Fibroblast of lung (primary cell): ENCODE data around the gene NFYC. TPM values are rescaled to one million over a fixed set of nuclear protein-coding genes. Genes with fewer than 3 reads are reported as not detected.
"Not testable (repeated sequence)": the region's sequence is repeated elsewhere in the genome, so short reads cannot be mapped to it uniquely, and the experiment has no call there.

Source experiments
- DNase-seq, 2 donors: peaks; one replicate each; pipeline versions ENCODE4 v3.0.0 to v3.0.0-alpha.2; 2010; ENCODE audit warnings: low read depth in 2 of 2
- H2AFZ ChIP-seq: 2 replicates; pipeline ENCODE4 v1.5.1; 2012; ENCODE audit warnings: low read length, control low read depth, inconsistent platforms
- H3K27ac ChIP-seq: 2 replicates; pipeline ENCODE4 v1.5.1; 2011; ENCODE audit warnings: low read length, control low read depth; ENCODE audit not compliant: insufficient read depth
- H3K27me3 ChIP-seq: 2 replicates; pipeline ENCODE4 v1.5.1; 2011; ENCODE audit warnings: mild to moderate bottlenecking, low read length; ENCODE audit not compliant: control insufficient read depth, insufficient read depth
- H3K36me3 ChIP-seq: 2 replicates; pipeline ENCODE4 v1.5.1; 2011; ENCODE audit warnings: low read length; ENCODE audit not compliant: control insufficient read depth, insufficient read depth
- H3K4me1 ChIP-seq: 2 replicates; pipeline ENCODE4 v1.5.1; 2011; ENCODE audit warnings: low read length; ENCODE audit not compliant: control insufficient read depth, insufficient read depth; ENCODE audit errors: extremely low read depth
- H3K4me2 ChIP-seq: 2 replicates; pipeline ENCODE4 v1.5.1; 2011; ENCODE audit warnings: low read length, control low read depth; ENCODE audit not compliant: insufficient read depth; ENCODE audit errors: extremely low read depth
- H3K4me3 ChIP-seq, 4 experiments: fragments of 200-600 bp in 1 of 4; sonication (generic) in 1 of 4; replicated peaks in 1 of 4; 2 replicates each; pipeline ENCODE4 v1.5.1; 2011 to 2016; ENCODE audit warnings: low read length in 4 of 4, low read depth in 3 of 4, mild to moderate bottlenecking in 3 of 4, control low read depth in 2 of 4, inconsistent platforms in 1 of 4, mixed read lengths in 1 of 4; ENCODE audit not compliant: insufficient read depth in 1 of 4; ENCODE audit errors: control extremely low read depth in 1 of 4
- H3K79me2 ChIP-seq: 2 replicates; pipeline ENCODE4 v1.5.1; 2012; ENCODE audit warnings: mild to moderate bottlenecking, low read length, inconsistent platforms; ENCODE audit not compliant: control insufficient read depth, insufficient read depth
- H3K9ac ChIP-seq: 2 replicates; pipeline ENCODE4 v1.5.1; 2011; ENCODE audit warnings: mild to moderate bottlenecking, low read length, control low read depth; ENCODE audit not compliant: insufficient read depth
- H3K9me3 ChIP-seq: 2 replicates; pipeline ENCODE4 v1.5.1; 2012; ENCODE audit warnings: low read depth, low read length; ENCODE audit not compliant: control insufficient read depth, insufficient read depth
- H4K20me1 ChIP-seq: 2 replicates; pipeline ENCODE4 v1.5.1; 2011; ENCODE audit warnings: low read length; ENCODE audit not compliant: control insufficient read depth, insufficient read depth; ENCODE audit errors: extremely low read depth
- CTCF ChIP-seq, 2 donors: IDR thresholded peaks in 1 of 2; conservative IDR thresholded peaks in 1 of 2; 1 replicate in 1 of 2; 2 replicates in 1 of 2; pipeline ENCODE4 v1.5.1; 2011 to 2012; ENCODE audit warnings: low read length in 2 of 2, control low read depth in 1 of 2, inconsistent platforms in 1 of 2, low read depth in 1 of 2, mild to moderate bottlenecking in 1 of 2
- EZH2 ChIP-seq: IDR thresholded peaks from 2 replicates; pipeline ENCODE4 v1.5.1; 2012; ENCODE audit warnings: low read length, control low read depth, mild to moderate bottlenecking; ENCODE audit errors: missing control alignments
- polyA plus RNA-seq, 2 donors: library from polyadenylated mRNA; depleted of rRNA in 1 of 2; stranded (reverse) in 1 of 2; unstranded in 1 of 2; fragments of >200 nt; gene quantifications; 2 replicates each; pipeline ENCODE4 v1.2.1, GENCODE V29; 2011 to 2012; ENCODE audit warnings: missing spikeins in 1 of 2
- total RNA-seq: library from RNA; depleted of rRNA; stranded (reverse); fragments of >200 nt; gene quantifications from 2 replicates; pipeline ENCODE4 v1.2.1, GENCODE V29; 2014

Gene NFYC
- total and polyA plus RNA-seq, 2 donors (not counting 1 experiment from before 2014, with no cell fraction given), result 23.8 to 31.0 TPM

GRCh38 chr1:40701684-40702083, 10.2 kb downstream of the NFYC start:
- Histone ChIP-seq H3K27ac (no peak overlapping the region), H3K4me1 (peaks cover 2% of the 10 kb centered on the region), H3K9ac (no peak overlapping the region), H3K4me2 (no peak overlapping the region), H3K27me3 (no peaks in the 10 kb centered on the region), H4K20me1 (no peaks in the 10 kb centered on the region), H2AFZ (no peak overlapping the region), H3K9me3 (no peaks in the 10 kb centered on the region), H3K36me3 (no peaks in the 10 kb centered on the region), H3K4me3 (no peak overlapping the region), H3K79me2 (peaks cover 51% of the 10 kb centered on the region)
- TF ChIP-seq EZH2 (no peak), CTCF (conservative IDR thresholded peaks at IDR 0.05 in 1 of 2, IDR thresholded peaks at IDR 0.05 in 1 of 2; ENCODE audit: low read depth in 1 of 2, low read length in 2 of 2) (no peak)
- DNase-seq, result no peak

- H2AFZ ChIP-seq, H3K4me1 ChIP-seq, H3K4me3 ChIP-seq, H4K20me1 ChIP-seq, DNase-seq, H3K27ac ChIP-seq, H3K27me3 ChIP-seq, H3K9me3 ChIP-seq, H3K9ac ChIP-seq, H3K36me3 ChIP-seq, H3K4me2 ChIP-seq: not testable (repeated sequence)
- peaks cover 41% of the 10 kb centered on the region for H3K79me2 ChIP-seq
Measured at GRCh38 chr1:40702810-40703209, 11.3 kb downstream of the NFYC start.

GRCh38 chr1:40703316-40703715, 11.8 kb downstream of the NFYC start:
- Histone ChIP-seq H2AFZ (no peak overlapping the region), H3K4me2 (no peak overlapping the region)
- DNase-seq, result peak; percentile 90 to 96

More at GRCh38 chr1:40703316-40703715, 11.8 kb downstream of the NFYC start:
- H4K20me1 ChIP-seq, result no peaks in the 10 kb centered on the region
- TF ChIP-seq EZH2 (no peak), CTCF (conservative IDR thresholded peaks at IDR 0.05 in 1 of 2, IDR thresholded peaks at IDR 0.05 in 1 of 2; ENCODE audit: low read depth in 1 of 2, low read length in 2 of 2) (peak in 1 of 2 donors; percentile 15)
- H3K9ac ChIP-seq, result no peak overlapping the region
- H3K27me3 ChIP-seq, result no peaks in the 10 kb centered on the region
- peaks cover 3% of the 10 kb centered on the region for H3K4me1 ChIP-seq
- no peaks in the 10 kb centered on the region for H3K9me3 ChIP-seq
- peak overlapping the region in 1 of 4 experiments; percentile 21 for H3K4me3 ChIP-seq
- H3K79me2 ChIP-seq, result peaks cover 41% of the 10 kb centered on the region
- no peak overlapping the region for H3K27ac ChIP-seq
- no peaks in the 10 kb centered on the region for H3K36me3 ChIP-seq
